K562 (cell line): ENCODE measurements around the gene SH2D3A. TPM values are rescaled to one million over a fixed set of nuclear protein-coding genes. Genes with fewer than 3 reads are reported as not detected.

Experiments
- ATAC-seq: fragments of 200-7000 bp; cut with Tn5 transposase; 3 replicates; pipeline ENCODE4 v1.9.1; 2020; ENCODE audit warnings: moderate library complexity
- BruUV-seq: library from RNA; stranded (reverse); fragments of 400-500 nt; replicated peaks from 2 replicates; lab custom pipeline; 2021; lab: Mats Ljungman, UMichigan
- CTCF ChIA-PET: fragments of 300-600 bp; formaldehyde crosslinking; extraction: SDS; loops from one replicate; lab custom pipeline; 2021; ENCODE audit warnings: low intra/inter-chr PET ratio; lab: Yijun Ruan, JAX
- POLR2A ChIA-PET: fragments of 300-600, 350-650 bp; sonication (Branson Sonifier 250); formaldehyde crosslinking; extraction: SDS; loops from one replicate; lab custom pipeline; 2021; ENCODE audit warnings: antibody characterized with exemption, inconsistent platforms; lab: Yijun Ruan, JAX
- DNase-seq, 4 experiments: peaks; one replicate each; pipeline versions ENCODE4 v3.0.0 to v3.0.0-alpha.2; 2011 to 2018; ENCODE audit warnings: low spot score in 3 of 4, mixed read lengths in 3 of 4; ENCODE audit errors: extremely low read depth in 1 of 4
- FAIRE-seq: peaks from 2 replicates; lab custom pipeline; 2011; peaks lifted over from hg19 to GRCh38; lab: Jason Lieb, UNC
- H2AFZ ChIP-seq: 2 replicates; pipeline ENCODE4 v1.6.0; 2011; ENCODE audit warnings: low read depth, low read length, control low read depth, inconsistent platforms
- H3K27ac ChIP-seq: fragments of 200-600 bp; 3 replicates; pipeline ENCODE4 v1.8.0; 2011; ENCODE audit warnings: low read depth, mild to moderate bottlenecking, control low read depth, inconsistent platforms, low read length, moderate library complexity, mixed read lengths; ENCODE audit errors: extremely low read depth
- H3K27me3 ChIP-seq, 2 experiments: fragments of 300-600 bp in 1 of 2; 2 replicates in 1 of 2; 3 replicates in 1 of 2; pipeline versions ENCODE4 v1.6.0 to v1.8.0; 2011; ENCODE audit warnings: inconsistent platforms in 2 of 2, low read length in 2 of 2, mild to moderate bottlenecking in 1 of 2, mixed read lengths in 1 of 2, moderate library complexity in 1 of 2; ENCODE audit not compliant: control insufficient read depth in 2 of 2, insufficient read depth in 2 of 2
- H3K36me3 ChIP-seq: fragments of 300-600 bp; 3 replicates; pipeline ENCODE4 v1.8.0; 2011; ENCODE audit warnings: mild to moderate bottlenecking, low read length, inconsistent platforms; ENCODE audit not compliant: control insufficient read depth, insufficient read depth
- H3K4me1 ChIP-seq, 2 experiments: fragments of 200-600 bp in 1 of 2; replicated peaks in 1 of 2; 2 replicates in 1 of 2; 3 replicates in 1 of 2; pipeline versions ENCODE4 v1.5.1 to v1.8.0; 2011; ENCODE audit warnings: inconsistent platforms in 2 of 2, low read length in 2 of 2, mild to moderate bottlenecking in 1 of 2, mixed read lengths in 1 of 2, moderate library complexity in 1 of 2; ENCODE audit not compliant: control insufficient read depth in 2 of 2, insufficient read depth in 2 of 2
- H3K4me2 ChIP-seq: 2 replicates; pipeline ENCODE4 v1.6.1; 2011; ENCODE audit warnings: low read length, control low read depth, inconsistent platforms, mixed read lengths; ENCODE audit not compliant: insufficient read depth
- H3K4me3 ChIP-seq: fragments of 200-600 bp; sonication (generic), shearing (Covaris generic); 2 replicates; pipeline ENCODE4 v1.5.1; 2016; ENCODE audit warnings: control low read depth, inconsistent platforms
- H3K79me2 ChIP-seq: fragments of 200-600 bp; 3 replicates; pipeline ENCODE4 v1.8.0; 2011; ENCODE audit warnings: low read length, inconsistent platforms; ENCODE audit not compliant: control insufficient read depth, insufficient read depth
- H3K9ac ChIP-seq, 2 experiments: 2 replicates each; pipeline versions ENCODE4 v1.6.0 to v1.6.1; 2011; ENCODE audit warnings: low read depth in 2 of 2, low read length in 2 of 2, control low read depth in 1 of 2, inconsistent platforms in 1 of 2, mild to moderate bottlenecking in 1 of 2, mixed read lengths in 1 of 2; ENCODE audit not compliant: insufficient read depth in 1 of 2
- H3K9me1 ChIP-seq: one replicate; pipeline ENCODE4 v1.6.0; 2011; ENCODE audit warnings: inconsistent platforms, mild to moderate bottlenecking, low read length, moderate library complexity; ENCODE audit not compliant: control insufficient read depth, insufficient read depth
- H3K9me3 ChIP-seq: replicated peaks from 2 replicates; pipeline ENCODE4 v1.5.1; 2011; ENCODE audit warnings: low read depth, low read length, inconsistent platforms; ENCODE audit not compliant: control insufficient read depth, insufficient read depth
- H4K20me1 ChIP-seq: replicated peaks from 2 replicates; pipeline ENCODE4 v1.6.1; 2011; ENCODE audit warnings: low read length, inconsistent platforms, mixed read lengths; ENCODE audit not compliant: control insufficient read depth, insufficient read depth
- ADNP ChIP-seq: fragments of 200-800 bp; sonication (Bioruptor generic); IDR thresholded peaks from 2 replicates; pipeline ENCODE4 v1.6.1; 2016; ENCODE audit warnings: missing genetic modification characterization, missing compliant biosample characterization
- CBFA2T3 ChIP-seq: fragments of 450-650 bp; IDR thresholded peaks from 2 replicates; pipeline ENCODE4 v1.6.1; 2017
- KDM1A ChIP-seq, 2 experiments: fragments of 450-650 bp; IDR thresholded peaks; 2 replicates each; pipeline ENCODE4 v1.6.1; 2016; ENCODE audit warnings: mild to moderate bottlenecking in 2 of 2
- MCM7 ChIP-seq, 2 experiments: fragments of 450-650 bp; IDR thresholded peaks; 2 replicates each; pipeline ENCODE4 v1.6.1; 2016 to 2018
- MEIS2 ChIP-seq: fragments of 450-650 bp; IDR thresholded peaks from 2 replicates; pipeline ENCODE4 v1.6.1; 2014; ENCODE audit warnings: mild to moderate bottlenecking; ENCODE audit not compliant: partially characterized antibody
- NFE2 ChIP-seq: IDR thresholded peaks from 2 replicates; pipeline ENCODE4 v1.6.1; 2014; ENCODE audit warnings: antibody characterized with exemption, low read depth
- NFE2L1 ChIP-seq: fragments of 450-650 bp; IDR thresholded peaks from 2 replicates; pipeline ENCODE4 v1.6.1; 2016; ENCODE audit warnings: missing genetic modification characterization, low read depth, mild to moderate bottlenecking, missing compliant biosample characterization, moderate library complexity, borderline replicate concordance
- PHF21A ChIP-seq: fragments of 450-650 bp; IDR thresholded peaks from 2 replicates; pipeline ENCODE4 v1.6.1; 2017; ENCODE audit warnings: low read depth, borderline replicate concordance
- PURB ChIP-seq: sonication (generic); formaldehyde crosslinking; IDR thresholded peaks from 2 replicates; pipeline ENCODE4 v1.9.0; 2021; ENCODE audit warnings: low read depth, mild to moderate bottlenecking, missing genetic modification reagents
- ZNF764 ChIP-seq: fragments of 250-450 bp; sonication (Bioruptor Pico); IDR thresholded peaks from 2 replicates; pipeline ENCODE4 v1.4.0; 2020; ENCODE audit warnings: low read depth, mild to moderate bottlenecking, moderate library complexity
- WGBS: fragments of 100-300 bp; shearing (Covaris generic); methylation state at CpG from one replicate; pipeline ENCODE4 v1.1.6; 2016; ENCODE audit warnings: low coverage, mixed read lengths; ENCODE audit not compliant: insufficient coverage; ENCODE audit errors: missing lambda C conversion rate; 5-methylcytosine and 5-hydroxymethylcytosine counted together
- in situ Hi-C: fragments of 300-500 bp; cut with MboI; formaldehyde crosslinking; loops from 4 replicates; pipeline ENCODE4 v1.15.0; 2018; ENCODE audit warnings: inconsistent platforms, mixed read lengths
- intact Hi-C: fragments of 100-400 bp; cut with micrococcal nuclease; formaldehyde crosslinking; loops from 2 replicates; pipeline ENCODE4 v1.14.2; 2022
- polyA plus RNA-seq, 8 experiments: library from polyadenylated mRNA; depleted of rRNA in 4 of 8; stranded (reverse) in 5 of 8; unstranded in 3 of 8; fragments of >200 nt; fragmentation: Nextera tagmentation in 2 of 8; fragmentation: Illumina TruSeq in 1 of 8; extraction: Ambion mirVana in 2 of 8; extraction: Trizol in 1 of 8; gene quantifications; 2 replicates each; pipeline versions ENCODE4 v1.2.1 to v1.2.3, GENCODE V29; 2011 to 2014; ENCODE audit warnings: inconsistent platforms in 1 of 8, missing spikeins in 1 of 8
- total RNA-seq, 7 experiments: library from RNA; depleted of rRNA in 6 of 7; stranded (reverse); fragments of >200 nt in 6 of 7; fragmentation: Illumina TruSeq in 2 of 7; extraction: Trizol in 2 of 7; gene quantifications; 2 replicates each; pipeline versions ENCODE4 v1.2.1 to v1.2.3, GENCODE V29; 2011 to 2021; ENCODE audit warnings: low replicate concordance in 1 of 7
- TF ChIP-seq, protein P1 (sequence below): IDR thresholded peaks from 2 replicates; pipeline ENCODE4 v1.6.1; 2011; ENCODE audit warnings: borderline replicate concordance, low read depth, mild to moderate bottlenecking, moderate library complexity, low read length; ENCODE audit not compliant: insufficient read depth, poor library complexity, severe bottlenecking
- TF ChIP-seq, protein P2 (sequence below): fragments of 250-450 bp; sonication (Bioruptor Pico); IDR thresholded peaks from 2 replicates; pipeline ENCODE4 v1.4.0; 2020; ENCODE audit warnings: mild to moderate bottlenecking, moderate library complexity
- TF ChIP-seq, protein P3 (sequence below): fragments of 450-650 bp; conservative IDR thresholded peaks from 2 replicates; pipeline ENCODE4 v1.6.1; 2016; ENCODE audit warnings: missing genetic modification characterization, low read depth, mild to moderate bottlenecking, control low read depth, missing compliant biosample characterization

Gene SH2D3A
- total and polyA plus RNA-seq, 9 of the 15 experiments (the other 6 are each of a cell fraction or from before 2014, with no cell fraction given) = 0.75 to 26.3 (median 8.9) TPM

DNA sequence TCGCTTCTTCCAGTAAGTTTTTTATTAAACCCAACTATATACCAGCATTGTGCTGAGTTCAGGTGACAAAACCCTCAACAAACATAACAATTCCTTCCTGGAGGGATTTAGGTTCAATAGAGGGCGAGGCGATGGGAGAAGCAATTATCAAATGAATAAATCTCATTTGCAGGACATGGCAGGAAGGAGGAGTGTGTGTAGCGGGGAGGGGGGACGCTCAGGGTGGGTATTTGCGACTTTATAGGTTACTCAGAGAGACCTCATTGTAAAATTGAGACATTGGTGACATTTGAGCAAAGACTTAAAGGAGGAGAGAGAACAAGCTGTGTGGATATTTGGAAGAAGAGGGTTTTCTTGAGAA, 50.6 kb downstream of the SH2D3A start (continued):
- TF ChIP-seq, protein P1, sequence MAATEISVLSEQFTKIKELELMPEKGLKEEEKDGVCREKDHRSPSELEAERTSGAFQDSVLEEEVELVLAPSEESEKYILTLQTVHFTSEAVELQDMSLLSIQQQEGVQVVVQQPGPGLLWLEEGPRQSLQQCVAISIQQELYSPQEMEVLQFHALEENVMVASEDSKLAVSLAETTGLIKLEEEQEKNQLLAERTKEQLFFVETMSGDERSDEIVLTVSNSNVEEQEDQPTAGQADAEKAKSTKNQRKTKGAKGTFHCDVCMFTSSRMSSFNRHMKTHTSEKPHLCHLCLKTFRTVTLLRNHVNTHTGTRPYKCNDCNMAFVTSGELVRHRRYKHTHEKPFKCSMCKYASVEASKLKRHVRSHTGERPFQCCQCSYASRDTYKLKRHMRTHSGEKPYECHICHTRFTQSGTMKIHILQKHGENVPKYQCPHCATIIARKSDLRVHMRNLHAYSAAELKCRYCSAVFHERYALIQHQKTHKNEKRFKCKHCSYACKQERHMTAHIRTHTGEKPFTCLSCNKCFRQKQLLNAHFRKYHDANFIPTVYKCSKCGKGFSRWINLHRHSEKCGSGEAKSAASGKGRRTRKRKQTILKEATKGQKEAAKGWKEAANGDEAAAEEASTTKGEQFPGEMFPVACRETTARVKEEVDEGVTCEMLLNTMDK = no peak

DNA sequence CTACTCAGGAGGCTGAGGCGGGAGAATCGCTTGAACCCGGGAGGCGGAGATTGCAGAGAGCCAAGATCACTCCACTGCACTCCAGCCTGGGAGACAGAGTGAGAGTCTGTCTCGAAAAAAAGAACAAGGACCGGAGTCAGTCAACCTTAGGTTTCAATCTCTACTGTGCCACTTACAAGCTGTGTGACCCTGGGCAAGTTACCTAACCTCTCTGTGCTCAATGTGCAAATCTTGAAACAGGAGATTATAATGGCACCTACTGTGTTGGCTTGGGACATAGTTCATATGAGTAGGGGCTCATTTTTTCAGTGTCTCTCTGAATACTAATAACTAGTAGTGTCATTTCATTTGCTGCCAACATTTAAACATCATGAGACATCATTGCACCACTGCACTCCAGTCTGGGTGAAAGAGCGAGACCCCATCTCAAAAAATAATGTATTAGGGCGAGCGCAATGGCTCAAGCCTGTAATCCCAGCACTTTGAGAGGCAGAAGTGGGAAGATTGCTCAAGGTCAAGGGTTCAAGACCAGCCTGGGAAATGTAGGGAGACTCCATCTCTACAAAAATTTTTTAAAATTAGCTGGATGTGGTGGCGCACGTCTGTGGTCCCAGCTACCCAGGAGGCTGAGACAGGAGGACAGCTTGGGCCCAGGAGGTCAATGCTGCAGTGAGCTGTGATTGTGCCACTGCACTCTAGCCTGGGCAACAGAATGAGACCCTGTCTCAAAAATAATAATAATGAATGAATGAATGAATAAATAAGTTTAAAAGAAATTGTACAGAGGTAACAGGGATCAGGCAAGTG, 52.3 kb downstream of the SH2D3A start:
- no peaks in the 10 kb centered on the region for H3K9me1 ChIP-seq
- no TSS peak for BruUV-seq
- FAIRE-seq = no peak
- no peaks in the 10 kb centered on the region for H3K9me3 ChIP-seq
- no peak overlapping the region for H3K4me3 ChIP-seq
- no peak for ATAC-seq
- CTCF ChIA-PET = no interaction called here
- H3K9ac ChIP-seq = no peak overlapping the region
- POLR2A ChIA-PET = interaction anchor here (1.0 kb wide), 1 partner anchor 13 kb away, joined by 3 read pairs; no protein-coding TSS in a partner anchor
- no peak for DNase-seq
- H3K4me1 ChIP-seq = peaks cover 18 to 35% of the 10 kb centered on the region in 2 experiments
- WGBS = 34% methylated on average over 11 of the region's 11 CpGs
- H3K79me2 ChIP-seq = no peaks in the 10 kb centered on the region
- H3K36me3 ChIP-seq = no peaks in the 10 kb centered on the region
- H2AFZ ChIP-seq = no peak overlapping the region
- 0 out of 2 replicates have a peak, but pooled peaks cover 5% of the 10 kb centered on the region for H4K20me1 ChIP-seq
- no peak overlapping the region for H3K27ac ChIP-seq
- H3K27me3 ChIP-seq = peaks cover 4 to 26% of the 10 kb centered on the region in 2 experiments; a peak in 3 of 5 replicates
- intact Hi-C loops (no loop called here), in situ Hi-C loops (no loop called here)
- no peak overlapping the region for H3K4me2 ChIP-seq
- TF ChIP-seq NFE2 (no peak), NFE2L1 (tag) (no peak), PHF21A (no peak), PURB (CRISPR knock-in tag) (no peak), MEIS2 (no peak), ZNF764 (CRISPR knock-in tag) (no peak), ADNP (tag) (peak; percentile 77), CBFA2T3 (no peak), MCM7 (IDR thresholded peaks at IDR 0.05) (no peak), KDM1A (IDR thresholded peaks at IDR 0.05) (peak; percentile 54 to 71; a peak in 3 of 4 replicates)
- TF ChIP-seq, protein P2, sequence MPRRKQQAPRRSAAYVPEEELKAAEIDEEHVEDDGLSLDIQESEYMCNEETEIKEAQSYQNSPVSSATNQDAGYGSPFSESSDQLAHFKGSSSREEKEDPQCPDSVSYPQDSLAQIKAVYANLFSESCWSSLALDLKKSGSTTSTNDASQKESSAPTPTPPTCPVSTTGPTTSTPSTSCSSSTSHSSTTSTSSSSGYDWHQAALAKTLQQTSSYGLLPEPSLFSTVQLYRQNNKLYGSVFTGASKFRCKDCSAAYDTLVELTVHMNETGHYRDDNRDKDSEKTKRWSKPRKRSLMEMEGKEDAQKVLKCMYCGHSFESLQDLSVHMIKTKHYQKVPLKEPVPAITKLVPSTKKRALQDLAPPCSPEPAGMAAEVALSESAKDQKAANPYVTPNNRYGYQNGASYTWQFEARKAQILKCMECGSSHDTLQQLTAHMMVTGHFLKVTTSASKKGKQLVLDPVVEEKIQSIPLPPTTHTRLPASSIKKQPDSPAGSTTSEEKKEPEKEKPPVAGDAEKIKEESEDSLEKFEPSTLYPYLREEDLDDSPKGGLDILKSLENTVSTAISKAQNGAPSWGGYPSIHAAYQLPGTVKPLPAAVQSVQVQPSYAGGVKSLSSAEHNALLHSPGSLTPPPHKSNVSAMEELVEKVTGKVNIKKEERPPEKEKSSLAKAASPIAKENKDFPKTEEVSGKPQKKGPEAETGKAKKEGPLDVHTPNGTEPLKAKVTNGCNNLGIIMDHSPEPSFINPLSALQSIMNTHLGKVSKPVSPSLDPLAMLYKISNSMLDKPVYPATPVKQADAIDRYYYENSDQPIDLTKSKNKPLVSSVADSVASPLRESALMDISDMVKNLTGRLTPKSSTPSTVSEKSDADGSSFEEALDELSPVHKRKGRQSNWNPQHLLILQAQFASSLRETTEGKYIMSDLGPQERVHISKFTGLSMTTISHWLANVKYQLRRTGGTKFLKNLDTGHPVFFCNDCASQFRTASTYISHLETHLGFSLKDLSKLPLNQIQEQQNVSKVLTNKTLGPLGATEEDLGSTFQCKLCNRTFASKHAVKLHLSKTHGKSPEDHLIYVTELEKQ (CRISPR knock-in tag) = no peak
- TF ChIP-seq, protein P3, sequence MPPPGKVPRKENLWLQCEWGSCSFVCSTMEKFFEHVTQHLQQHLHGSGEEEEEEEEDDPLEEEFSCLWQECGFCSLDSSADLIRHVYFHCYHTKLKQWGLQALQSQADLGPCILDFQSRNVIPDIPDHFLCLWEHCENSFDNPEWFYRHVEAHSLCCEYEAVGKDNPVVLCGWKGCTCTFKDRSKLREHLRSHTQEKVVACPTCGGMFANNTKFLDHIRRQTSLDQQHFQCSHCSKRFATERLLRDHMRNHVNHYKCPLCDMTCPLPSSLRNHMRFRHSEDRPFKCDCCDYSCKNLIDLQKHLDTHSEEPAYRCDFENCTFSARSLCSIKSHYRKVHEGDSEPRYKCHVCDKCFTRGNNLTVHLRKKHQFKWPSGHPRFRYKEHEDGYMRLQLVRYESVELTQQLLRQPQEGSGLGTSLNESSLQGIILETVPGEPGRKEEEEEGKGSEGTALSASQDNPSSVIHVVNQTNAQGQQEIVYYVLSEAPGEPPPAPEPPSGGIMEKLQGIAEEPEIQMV = no peak
